Activated T-cell treated with anti-CD3 and anti-CD28 coated beads, Interleukin-2, amount 50 U/mL, for 48 hours (primary cell): Measurements from ENCODE around the gene MTA3.
"Not testable (repeated sequence)": the region's sequence is repeated elsewhere in the genome, so short reads cannot be mapped to it uniquely, and the experiment has no call there.

Experiments
- DNase-seq, 2 experiments: peaks; one replicate each; pipeline ENCODE4 v3.0.0-alpha.2; 2020

Gene MTA3

DNA sequence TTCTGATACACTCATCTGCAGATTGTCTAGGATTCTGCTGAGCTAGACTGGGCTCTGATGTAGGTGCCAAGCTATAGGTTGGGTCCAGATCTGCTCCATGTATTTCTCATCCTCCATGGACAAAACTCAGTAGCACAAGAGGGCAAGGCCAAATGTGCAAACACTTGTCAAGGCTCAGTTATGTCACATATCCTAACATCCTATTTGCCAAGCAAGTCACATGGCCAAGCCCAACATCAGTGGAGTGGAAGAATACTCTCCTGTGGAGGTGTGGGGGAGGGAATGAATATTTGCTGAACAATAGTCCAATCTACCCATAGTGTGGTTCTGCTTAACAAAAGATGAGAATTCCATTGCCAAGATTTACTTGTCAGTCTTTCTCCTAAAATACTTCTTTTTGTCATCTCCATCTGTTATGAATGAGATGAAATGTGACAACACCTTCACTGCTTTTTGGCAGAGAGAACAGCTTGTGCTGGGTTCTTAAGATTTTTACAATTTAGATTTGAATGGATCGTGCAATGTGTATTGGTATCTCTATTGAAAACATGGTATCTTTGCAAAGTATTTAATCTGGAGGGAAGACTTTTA lies 105.7 kb downstream of the MTA3 start:
- DNase-seq: no peak

DNA sequence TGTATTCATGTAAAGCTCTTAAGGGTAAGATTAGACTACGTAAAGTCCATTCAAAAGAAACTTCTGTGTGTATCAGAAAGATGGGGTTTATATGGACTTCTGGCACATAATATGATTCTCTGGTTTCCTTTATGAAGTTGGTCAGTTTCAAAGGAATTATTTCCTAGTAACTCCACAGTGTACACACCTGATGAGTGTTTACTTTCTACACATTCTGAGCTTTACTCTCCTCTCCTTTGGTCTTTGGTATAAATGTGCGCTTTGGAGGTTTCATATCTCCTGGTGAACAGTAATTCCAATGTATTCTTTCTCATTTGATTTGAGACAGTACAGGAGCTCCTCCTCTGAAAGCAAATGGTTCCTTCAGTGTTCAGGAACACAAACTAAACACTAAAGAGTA lies 107.4 kb downstream of the MTA3 start:
- DNase-seq: no peak

DNA sequence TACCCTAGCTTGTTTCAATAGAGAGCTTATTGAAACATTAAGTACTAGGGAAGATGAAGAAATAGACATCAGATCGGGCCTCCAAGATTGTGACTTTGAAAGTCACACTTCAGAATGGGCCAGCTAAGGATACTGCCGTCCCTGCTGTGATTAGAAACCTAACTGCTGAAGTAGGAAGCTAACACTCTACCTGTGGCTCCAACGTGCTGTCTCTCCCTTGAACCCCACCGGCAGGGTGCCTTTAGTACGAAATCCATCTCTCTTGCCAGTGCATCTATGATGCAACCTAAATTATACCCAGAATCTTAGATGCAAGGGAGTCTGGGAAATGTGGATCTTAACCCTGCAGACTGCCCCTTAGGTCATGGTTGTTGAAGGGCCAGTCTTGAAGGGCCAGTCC lies 116.9 kb downstream of the MTA3 start:
- DNase-seq: no peak

DNA sequence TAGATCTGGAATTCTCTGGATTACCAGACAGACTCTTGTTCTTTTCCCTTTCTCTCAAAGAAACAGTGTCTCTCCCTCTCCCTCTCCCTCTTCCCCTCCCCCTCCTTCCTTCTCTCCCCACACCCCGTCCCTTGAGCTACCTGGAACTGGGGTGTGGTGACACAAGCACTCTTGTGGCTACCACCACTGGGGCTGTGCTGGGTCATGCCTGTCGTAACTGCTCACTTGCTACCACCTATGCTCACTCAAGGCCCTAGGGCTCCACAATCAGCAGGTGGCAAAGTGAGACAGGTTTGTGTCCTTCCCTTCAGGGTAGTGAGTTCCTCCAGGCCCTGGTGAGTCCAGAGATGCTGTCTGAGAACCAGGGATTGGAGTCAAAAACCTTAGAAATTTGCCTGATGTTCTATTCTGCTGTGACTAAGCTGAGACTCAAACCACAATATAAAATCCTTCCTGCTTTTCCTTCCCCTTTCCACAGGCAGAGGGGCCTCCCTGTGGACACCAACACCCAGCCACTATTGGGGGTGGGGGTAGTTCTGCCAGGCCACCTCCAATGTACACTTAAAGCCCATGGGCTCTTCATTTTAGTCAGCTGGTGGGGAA lies 124.7 kb downstream of the MTA3 start:
- DNase-seq: no peak

DNA sequence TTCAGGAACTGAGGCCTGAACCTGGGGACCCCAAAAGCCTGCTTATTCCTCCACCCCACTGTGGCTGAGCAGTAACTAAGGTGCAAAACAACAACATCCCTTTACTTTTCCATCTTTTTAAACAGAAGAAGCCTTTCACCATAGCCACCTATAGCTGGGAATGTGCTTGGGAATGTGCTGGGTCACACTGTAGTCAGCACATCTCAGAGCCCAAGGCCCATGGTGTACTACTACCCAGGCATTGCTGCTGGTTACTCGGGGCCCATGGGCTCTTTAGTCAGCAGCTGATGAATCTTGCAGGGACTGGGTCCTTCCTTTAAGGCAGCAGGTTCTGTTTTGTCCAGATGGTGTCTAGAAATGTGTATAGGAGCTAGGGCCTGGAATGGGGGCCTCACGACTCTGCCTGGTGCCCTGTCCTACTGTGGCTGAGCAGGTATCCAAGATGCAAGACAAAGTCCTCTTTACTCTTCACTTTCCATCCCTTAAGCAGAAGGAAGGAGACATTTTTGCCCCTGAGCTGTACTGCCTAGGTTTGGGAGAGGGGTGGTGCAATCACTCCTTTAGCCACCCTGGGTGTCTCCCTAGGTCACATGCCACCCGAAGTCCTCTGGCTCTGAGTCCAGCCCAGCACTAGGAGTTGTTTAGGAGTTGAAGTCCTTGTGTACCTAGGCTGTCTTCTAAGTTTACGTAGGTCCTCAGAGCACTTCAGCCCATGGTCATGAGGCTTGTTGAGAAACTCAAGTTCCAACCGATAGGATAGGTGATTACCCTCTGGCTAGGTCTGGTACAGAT lies 125.5 kb downstream of the MTA3 start:
- DNase-seq: no peak

DNA sequence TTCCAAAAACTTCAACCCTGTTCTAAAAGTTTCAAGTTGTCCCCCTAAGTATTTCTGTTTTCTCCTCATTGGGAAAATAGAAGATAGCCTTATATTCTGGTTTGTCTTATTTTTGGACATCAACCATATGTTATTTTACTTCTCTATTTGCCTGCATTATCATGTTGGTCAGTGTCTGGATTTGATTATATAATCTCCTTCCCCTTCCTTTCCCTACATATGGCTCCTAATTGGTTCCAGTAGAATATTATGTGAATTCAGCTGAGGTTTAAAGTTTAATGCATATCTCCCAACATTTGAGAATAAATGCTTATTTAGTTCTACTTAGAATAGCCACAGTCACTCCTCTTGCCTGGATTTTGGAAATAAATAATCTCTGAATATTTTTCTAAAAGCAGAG lies 128.6 kb downstream of the MTA3 start:
- DNase-seq: no peak

DNA sequence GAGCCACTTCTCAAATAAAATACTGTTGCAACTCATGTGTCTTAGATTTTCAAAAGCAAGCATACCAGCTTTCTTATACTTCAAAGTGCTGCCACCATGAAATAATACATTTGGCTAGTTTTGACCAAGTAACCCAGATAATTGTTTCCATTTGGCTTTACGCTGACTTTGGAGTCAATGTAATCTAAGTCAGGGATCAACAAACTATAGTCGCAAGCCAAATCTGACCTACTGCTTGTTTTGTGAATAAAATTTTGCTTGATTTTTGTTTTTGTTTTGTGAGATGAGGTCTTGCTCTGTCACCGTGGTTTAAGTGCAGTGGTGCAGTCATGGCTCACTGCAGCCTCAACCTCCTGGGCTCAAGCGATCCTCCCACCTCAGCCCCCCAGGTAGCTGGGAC lies 130.5 kb downstream of the MTA3 start:
- no peak for DNase-seq

DNA sequence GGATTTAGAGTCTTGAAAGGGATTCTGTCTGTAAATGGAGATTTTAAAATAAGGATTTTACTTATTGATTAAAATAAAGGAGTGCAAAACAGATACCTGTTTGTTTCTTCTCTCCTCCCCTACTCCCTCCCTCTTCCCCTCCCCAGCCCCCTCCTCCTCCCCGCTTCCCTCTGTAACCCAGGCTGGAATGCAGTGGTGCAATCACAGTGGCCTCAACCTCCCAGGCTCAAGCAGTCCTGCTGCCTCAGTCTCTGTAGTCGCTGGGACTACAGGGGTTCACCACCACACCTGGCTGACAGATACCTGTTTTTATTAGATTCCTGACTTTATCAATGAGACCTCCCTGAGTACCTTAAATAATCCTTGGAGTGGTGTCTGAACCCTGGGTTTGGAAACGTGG lies 138.4 kb downstream of the MTA3 start:
- no peak for DNase-seq

DNA sequence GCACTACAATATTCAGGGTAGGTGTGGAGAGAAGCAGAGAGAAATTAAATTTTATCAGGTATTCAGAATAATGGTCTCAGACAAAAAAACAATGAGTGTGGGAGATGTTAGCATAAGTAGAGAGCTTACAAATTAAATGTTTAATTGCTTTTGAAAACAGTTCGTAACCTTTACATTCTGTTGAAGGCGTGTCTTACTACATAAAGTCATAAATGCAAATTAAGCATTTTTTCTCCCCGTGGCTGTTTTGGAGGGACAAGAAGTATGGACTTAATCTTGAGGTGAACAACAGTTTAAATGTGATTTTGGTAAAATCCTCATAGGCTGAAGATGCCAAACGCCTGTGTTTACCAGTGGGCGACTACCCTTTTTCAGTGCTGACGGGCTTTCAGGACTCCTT lies 139.7 kb downstream of the MTA3 start:
- no peak for DNase-seq

DNA sequence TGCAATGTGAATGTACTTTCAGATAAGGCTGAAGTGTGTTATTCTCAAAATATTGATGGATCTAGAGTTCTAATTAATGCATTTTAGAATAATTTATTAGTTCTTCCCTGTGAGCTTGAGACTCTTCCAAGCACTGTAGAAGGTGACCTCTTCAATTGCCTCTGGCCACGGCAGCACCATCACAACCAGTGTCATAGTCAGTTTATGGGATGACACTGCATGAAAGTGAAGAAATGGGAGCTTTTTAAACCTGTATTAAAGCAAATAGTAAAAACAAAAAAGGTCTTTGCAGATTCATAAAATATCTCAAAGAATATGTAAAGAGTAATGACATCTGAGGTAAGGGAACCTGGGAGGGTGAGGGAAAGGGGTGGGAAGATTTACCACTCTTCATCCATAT lies 143.5 kb downstream of the MTA3 start:
- DNase-seq: no peak

DNA sequence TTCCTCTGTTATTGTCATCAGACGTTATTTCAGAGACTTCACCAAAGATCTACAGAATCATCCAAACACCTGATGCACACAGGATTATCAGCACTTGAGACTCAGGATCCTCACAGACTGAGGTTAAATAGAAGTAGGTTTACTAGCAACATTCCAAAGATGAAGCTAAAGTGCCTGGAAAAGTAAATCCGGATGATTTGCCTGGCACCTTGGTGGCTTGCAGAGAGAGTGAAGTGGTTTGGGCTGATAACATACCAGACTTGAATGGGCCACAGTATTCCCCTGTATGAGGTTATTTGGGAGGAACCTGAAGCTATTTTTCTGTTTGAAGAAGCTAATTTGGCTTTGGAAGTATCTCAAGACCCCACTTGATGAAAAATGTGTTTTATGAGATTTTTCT lies 144.5 kb downstream of the MTA3 start:
- no peak for DNase-seq

DNA sequence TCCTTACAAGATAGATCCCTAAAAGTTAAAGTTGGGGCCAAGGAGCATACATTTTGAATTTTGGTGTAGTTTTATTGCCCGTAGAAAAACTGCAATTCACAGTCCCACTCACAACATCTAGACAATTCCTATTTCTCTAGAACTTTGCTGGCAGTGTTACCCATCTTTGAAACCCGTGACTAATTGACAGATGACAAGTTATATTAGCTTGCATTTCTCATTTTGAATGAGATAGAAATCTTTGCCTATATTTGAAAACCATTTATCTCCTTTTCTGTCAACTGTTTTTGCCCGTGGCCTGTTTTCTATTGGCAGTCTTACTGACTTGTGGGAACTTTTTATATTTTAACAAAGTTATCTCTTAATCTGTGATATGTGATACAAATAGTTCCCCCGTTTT lies 145.5 kb downstream of the MTA3 start:
- DNase-seq: no peak

DNA sequence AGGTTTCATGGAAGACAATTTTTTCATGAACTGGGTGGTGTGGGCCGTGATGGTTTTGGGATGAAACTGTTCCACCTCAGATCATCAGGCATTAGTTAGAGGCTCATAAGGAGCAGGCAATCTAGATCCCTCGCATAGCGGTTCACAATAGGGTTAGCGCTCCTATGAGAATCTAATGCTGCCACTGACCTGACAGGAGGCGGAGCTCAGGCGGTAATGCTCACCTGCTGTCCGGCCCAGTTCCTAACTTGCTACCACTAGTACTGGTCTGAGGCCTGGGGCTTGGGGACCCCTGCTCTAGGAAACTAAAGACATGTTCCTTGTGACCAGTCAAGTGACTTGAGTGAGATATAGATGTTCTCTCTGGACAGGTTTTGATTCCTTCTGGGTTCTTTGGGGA lies 146.3 kb downstream of the MTA3 start:
- DNase-seq: no peak

DNA sequence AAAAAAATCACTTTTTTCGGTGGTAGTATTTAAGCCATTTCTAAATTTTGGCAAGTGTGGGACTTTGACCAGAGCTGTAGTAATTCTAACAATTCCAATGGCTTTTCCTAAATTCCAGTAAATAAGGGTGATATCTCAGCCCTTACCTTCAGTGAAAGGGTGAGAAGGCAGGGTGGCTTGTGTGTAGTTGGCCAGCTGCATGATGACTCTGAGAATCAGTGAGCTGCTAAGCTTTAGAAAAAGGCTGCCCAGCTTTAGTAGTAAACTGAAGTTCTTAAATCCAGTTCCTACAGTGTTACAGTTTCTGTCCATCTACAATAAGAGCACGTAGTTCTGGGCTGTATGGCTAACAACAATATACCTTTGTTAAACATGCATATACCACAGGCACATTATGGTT lies 153.5 kb downstream of the MTA3 start:
- no peak for DNase-seq

DNA sequence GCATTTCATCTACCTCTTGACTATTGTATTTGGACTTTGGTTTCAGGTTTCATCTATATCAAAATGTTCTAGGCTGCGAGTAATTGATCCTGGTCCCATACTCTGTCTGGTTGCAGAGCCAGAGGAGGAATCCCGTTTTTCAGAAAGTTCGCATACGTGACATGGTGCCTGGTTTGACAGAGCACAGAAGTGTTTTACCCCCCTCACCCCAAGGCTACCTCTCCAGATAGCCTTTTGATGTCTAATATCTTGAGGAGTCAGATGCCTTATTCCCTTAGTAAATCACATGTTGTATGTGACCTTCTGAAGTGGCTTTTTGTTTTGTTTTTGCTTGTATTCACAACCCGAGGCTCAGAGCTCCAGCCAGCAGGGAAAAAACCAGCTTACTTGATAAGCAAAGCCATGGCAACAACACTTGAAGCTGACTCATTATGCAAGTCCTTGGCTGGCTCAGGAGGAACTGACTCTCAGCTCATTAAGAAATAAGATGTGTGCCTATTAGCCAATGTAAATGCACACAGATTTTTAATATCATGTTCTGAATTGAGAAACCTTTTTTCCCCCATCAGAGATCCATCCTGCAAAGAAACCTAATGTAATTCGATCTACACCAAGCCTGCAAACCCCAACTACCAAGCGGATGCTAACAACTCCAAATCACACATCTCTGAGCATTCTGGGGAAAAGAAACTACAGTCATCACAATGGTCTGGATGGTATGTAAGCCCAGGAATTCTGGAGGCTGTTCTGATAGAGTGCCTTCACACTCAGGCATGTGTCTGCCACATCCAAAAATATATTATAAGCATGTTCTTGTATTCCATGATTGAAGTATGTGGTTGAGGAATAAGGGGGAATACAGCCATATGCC lies 154.1 kb downstream of the MTA3 start:
- peak; percentile 30 to 38 for DNase-seq

DNA sequence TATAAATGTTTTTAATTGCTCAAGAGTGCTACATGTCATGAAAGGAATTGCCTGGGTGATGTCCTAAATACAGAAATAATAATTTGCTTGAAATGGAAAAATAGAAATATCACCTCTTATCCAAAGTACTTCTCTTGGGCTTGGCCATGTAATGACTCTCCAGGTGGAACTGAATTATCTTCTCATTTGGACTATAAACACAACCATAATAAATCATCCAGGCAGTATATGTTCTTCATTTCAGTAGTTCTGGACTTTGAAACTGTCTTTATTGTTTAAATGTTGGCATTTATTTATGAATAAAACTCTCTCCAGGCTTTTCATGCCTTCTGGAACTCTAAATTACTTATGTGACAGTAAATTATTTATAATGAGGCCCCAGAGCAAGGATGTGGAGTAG lies 155.0 kb downstream of the MTA3 start:
- no peak for DNase-seq

DNA sequence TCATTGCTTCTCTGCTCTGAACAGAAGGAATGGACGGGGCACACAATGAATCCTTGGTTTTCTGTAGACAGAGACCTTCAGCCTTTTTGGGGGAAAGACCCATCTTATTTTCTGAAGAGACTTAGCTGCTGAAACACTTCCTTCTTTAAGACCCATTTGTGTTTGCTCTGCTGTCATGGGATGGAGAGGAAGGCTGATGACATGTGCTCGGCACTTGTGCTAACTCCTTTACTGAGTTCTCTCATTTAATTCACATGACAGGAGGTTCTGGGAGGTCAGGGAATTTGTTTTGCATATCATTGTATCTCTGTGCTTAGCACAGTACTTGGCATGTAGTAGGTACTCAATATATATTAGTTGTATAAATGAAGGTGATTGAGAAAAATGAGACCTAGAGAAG lies 156.5 kb downstream of the MTA3 start:
- no peak for DNase-seq

DNA sequence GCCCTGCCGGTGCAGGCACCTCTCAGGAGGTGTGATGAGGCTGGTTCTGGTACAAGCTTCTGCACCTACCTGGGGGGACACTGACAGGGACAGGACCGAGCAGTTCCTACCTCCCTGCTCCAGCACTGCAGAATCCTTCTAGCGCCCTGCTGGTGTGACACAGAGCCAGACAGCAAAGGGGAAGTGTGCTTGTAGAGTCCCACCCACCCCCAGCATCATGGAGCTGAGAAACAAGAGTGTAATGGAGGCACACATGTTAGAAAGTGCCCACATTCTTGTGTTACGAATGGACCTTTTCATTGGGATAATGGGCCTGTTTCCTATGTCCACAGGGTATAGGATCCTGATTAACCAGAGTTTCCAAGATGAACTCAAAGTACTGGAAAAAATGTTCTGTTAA lies 157.2 kb downstream of the MTA3 start:
- DNase-seq: no peak

DNA sequence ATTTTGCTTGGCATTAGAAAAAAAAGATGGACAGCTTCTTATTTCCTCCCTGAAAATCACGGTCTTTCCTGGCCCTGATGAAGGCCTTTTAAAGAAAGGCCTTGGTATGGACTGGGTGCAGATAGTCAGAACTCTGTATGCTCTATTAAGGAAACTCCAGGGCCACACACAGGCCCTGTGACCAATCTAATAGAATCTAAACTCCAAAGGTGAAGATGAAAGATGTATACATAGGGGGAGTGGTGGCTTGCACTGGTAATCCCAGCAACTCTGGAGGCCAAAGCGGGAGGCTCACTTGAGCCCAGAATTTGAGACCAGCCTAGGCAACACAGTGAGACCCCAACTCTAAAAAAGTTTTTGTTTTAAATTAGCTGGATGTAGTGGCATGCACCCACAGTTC lies 158.2 kb downstream of the MTA3 start:
- no peak for DNase-seq

DNA sequence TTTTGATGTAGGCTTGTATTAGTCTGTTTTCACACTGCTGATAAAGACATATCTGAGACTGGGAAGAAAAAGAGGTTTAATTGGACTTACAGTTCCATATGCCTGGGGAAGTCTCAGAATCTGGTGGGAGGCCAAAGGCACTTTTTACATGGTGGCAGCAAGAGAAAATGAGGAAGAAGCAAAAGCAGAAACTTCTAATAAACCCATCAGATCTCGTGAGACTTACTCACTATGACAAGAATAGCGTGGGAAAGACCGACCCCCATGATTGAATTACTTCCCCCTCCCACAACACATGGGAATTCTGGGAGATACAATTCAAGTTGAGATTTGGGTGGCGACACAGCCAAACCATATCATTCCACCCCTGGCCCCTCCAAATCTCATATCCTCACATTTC lies 162.9 kb downstream of the MTA3 start:
- not testable (repeated sequence) for DNase-seq

DNA sequence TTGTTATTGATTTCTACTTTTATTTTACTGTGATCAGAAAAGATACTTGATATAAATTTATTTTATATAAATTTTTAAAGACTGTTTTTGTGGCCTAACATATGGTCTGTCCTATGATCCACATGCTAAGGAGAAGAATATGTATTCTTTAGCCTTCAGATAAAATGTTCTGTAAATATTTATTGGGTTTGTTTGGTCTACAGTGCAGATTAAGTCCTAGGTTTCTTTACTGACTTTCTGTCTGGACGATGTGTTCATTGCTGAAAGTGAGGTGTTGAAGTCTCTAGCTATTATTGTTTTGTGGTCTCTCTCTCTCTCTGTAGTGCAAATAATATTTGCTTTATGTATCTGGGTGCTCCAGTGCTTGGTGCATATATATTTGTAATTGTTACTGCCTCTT lies 165.4 kb downstream of the MTA3 start:
- DNase-seq: no peak

DNA sequence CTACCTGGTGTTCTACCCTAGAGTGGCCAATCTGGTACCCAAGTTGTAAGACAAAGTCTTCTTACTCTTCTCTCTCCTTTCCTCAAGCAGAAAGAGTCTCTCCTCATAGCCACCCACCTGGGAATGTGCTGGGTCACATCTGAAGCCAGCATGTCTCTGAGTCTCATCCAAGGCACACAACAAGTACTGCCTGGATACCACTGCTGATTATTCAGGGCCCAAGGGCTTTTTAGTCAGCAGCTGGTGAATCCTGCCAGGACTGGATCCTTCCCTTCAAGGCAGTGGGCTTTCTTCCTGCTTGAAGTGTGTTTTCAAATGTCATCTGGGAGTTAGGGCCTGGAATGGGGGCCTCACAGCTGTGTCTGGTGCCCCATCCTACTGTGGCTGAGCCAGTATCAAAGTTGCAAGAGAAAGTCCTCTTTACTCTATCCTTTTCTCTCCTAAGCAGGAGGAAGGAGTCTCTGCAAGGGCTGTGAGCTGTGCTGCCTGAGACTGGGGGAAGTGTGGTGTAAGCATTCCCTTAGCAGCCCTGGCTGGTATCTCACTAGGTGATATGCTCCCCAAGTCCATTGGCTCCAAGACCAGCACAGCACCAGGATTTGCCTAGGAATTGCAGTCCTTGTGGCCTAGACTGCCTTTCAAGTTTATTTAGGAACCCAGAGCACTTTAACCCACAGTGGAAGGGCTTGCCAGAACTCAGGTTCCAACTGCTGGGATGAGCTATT lies 168.3 kb downstream of the MTA3 start:
- no peak for DNase-seq

DNA sequence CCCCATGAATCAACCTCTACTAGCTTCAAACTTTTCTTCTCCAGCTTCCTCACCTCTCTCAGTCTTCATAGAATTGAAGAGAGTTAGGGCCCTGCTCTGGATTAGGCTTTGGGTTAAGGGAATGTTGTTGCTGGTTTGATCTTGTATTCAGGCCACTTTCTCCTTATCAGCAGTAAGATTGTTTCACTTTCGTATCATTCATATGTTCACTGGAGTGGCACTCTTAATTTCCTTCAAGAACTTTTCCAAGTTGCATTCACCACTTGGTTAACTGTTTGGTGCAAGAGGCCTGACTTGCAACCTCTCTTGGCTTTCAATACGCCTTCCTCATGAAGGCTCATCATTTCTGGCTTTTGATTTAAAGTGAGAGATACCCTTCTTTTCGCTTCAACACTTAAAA lies 172.7 kb downstream of the MTA3 start:
- DNase-seq: no peak
